GM21723 (cell line): ENCODE measurements around the gene UTP11.
"Not testable (repeated sequence)": the region's sequence is repeated elsewhere in the genome, so short reads cannot be mapped to it uniquely, and the experiment has no call there.

Source experiments
- ATAC-seq: cut with Tn5 transposase; IDR thresholded peaks from one replicate; pipeline ENCODE4 v1.9.1; 2021; ENCODE audit warnings: mild to moderate bottlenecking, moderate library complexity; ENCODE audit not compliant: unreplicated experiment

Gene UTP11

DNA sequence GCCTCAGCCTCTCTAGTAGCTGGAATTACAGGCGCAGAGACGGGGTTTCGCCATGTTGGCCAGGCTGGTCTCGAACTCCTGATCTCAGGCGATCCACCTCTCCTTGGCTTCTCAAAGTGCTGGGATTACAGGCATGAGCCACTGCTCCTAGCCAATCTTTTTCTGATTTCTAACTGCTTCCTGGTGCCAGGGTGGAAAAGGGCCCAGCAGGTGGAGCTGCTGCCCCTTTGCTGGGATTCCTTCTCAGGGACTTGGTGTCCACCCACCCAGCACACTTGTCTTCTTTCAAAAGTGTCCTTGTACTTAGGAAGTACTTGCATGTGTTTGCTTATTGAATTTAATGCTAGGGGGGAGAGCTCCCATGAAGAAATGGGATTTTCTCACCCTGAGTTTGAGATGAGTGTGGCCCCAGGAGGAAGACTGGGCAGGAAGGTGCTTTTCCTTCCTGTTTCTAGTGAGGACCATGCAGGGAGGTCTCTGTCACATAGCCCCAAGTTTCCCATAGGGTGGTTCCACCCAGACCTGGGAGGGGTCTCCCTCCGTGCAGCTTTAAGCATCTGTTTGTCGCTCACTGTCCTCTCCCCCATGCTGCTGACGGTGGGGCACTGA, 14.2 kb downstream of the UTP11 start:
- no peak for ATAC-seq

DNA sequence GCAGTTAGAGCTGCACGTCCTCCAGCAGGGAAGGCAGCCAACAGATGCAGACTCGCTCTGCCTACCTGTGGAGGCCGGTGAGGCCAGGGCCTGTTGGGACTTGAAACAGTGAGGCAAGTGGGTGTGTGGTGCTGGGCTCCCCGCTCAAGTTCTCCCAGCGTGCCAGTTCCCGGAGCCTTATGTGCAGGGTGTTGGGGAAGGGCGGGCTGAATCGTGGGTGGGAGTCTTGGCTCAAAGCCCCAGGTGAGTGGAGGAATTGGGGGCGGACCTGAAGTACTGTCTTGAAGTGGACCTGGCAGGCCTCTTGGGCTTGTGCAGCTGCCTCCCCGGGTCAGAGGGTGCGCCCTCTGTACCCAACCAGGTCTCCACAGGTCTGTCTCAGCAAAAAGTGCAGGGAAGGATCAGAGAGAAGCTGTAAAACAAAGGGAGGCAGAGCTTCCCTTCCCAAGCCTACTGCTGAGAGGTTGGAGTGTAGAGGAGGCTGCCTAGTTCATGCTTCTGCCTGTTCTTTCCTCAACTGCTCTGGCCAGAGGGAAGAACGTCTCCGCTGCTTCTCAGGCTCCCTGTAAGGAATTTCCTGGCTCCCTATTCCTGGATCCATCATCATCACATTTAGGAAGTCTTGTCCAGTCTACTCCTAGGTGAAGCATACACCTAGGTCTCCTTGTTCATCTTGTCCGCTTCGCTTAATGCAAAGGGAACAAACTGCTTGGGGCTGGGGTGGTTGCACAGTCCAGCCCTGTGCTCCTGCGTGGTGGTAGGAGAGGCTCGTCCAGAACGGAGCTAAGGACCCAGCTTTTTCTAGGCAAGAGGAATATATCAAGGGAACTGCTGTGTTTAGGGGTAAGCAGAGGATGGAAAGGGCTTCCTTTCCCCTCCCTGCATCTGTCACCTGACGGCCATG, 14.9 kb downstream of the UTP11 start:
- no peak for ATAC-seq

DNA sequence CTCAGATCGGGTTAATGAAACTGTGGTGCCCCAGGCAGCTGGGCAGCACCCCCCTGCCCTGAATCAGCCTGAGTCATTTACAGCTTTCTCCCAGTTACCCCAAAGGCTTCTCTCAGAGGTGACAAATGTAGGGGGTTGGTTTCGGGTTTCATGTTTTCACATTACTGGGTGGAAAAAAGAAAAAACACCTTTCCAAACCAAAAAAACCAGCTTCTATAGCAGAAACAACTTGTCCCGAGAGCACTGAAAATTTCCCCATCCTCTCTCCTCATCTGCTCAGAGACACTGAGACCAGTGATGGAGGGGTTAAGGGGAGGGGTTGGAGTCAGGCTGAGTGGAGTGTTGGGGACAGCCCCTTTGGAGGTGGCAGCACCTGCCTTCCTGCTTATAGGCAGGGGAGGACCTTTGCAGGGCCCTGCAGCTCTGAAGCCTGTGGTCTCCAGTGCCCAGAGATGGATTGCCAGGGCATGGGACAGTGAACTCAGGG, 15.6 kb downstream of the UTP11 start:
- peak; percentile 69 for ATAC-seq

DNA sequence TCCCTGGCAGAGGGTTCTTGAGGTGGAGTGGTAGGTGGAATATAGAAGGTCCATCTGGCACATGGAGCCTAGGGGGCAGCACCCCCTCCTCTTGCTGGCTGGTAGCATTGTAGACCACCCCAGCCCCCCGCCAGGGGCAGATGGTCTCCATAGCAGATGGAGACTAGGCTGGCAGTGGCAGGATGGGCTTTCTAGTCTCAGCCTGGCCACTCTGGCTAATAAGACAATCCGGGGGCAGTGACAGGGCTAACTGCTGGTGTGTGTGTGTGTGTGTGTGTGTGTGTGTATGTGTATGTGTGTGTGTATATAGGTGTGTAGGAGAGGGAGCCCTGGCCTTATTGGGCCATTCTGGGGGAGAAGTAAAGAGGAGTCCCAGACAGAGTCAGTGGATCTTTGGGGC, 16.1 kb downstream of the UTP11 start:
- ATAC-seq = no peak

DNA sequence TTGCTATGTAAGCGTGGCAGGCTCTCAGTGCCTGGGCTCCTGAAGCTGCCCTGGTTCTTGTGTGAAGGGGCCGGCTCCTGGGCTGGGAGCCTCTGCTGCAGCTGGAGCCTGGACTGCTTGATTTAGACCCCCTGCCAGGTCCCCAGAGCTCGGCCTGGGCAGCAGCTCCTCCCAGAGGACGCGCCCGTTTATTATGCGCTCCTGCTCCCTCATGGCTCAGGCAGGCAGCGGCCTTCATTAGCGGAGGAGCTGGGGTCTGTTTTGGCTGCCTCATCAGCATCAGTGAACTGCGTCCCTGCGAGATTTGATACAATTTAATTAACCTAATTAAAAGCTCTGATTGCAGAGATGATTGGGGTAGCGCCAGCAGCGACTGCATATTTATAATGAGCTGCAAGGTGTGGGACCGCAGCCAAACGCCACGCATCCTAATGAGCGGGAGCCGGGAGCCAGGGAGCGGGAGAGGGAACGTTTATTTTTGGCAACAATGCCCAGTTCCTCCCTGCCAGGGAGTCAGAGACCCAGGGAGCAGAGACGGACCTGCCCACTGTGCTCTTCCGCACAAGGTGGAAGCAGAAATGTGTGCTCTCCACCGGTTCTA, 16.6 kb downstream of the UTP11 start:
- ATAC-seq = no peak

DNA sequence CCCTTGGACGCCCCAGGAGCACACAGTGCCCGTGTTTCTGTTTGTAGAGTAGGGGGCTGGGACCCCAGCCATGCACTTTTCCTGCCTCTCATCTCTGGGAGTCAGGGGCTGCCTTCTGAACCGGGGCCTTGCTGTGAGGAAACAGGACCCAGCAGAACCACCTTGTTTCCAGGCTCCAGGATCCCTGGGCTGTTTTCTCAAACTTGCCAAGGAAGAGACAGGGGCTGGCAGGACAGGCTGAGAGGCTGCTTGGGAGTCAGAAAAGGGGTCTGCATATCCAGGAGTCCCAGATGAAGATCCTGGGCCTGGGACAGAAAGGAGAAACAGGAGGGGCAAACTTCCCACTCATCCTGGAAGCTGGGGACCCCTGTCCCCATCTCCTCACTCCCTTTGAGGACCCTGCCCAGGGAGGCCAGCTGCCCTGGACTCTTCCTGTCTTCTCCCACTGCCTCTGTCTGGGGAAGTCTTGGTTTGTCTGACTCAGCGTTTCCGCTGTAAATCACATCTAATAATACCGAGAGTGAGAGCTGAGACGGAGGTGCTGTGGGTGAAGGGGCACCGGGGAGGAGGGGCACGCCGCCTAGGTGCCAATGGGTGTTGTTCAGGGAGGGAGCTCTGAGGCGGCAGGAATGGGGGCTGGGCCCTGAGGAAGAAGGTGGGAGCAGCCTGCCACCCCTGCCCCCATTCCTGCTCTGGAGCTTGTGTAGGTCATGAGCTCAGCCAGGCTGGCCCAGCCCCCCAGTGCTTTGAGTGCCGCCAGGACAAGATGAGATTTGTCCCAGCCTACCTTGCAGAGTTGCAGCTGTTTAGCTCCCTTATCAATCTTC, 17.4 kb downstream of the UTP11 start:
- peak; percentile 46 for ATAC-seq

DNA sequence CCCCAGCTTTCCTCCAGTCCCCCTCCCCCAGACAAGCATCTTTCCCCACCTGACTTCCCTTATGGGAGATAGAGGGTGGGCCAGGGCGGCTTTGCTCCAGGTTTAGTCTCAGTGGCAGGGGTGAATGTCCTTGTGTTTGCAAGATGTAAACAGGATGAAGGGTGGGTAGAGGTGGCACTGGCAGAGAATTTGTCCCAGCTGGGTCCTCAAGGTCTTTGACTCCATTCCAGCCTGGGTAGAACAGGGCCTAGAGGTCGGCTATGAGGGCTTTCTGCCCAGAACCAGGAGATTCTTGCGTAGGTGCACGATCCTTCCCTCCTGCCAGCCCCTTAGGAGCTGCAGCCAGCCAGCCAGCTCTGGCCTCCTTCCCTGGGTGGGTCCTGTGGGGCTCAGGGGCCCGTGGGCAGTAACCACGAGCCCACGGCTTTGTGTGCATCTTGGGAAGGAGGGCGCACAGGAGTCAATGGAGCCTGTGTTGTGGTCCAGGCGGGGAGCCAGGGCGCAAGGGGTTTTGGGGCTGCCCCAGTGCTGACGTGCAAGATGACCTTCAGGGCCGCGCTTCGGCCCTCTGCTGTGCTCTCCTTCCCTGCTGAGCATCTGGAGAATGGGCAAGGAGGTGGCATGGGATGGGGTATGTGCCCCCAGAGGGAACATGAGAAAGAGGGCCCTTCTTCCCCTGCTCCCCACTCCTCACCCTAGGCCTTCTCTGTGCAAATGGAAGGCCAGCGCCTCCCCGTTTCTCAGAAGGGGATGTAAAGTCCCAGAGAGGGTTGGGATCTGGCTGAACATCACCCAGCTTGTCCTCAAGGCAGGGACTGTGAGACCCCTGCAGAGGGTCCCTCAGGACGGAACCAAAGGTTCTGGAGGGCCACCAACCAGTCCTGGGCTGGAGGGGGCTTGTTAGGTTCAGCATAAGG, 18.3 kb downstream of the UTP11 start:
- no peak for ATAC-seq

DNA sequence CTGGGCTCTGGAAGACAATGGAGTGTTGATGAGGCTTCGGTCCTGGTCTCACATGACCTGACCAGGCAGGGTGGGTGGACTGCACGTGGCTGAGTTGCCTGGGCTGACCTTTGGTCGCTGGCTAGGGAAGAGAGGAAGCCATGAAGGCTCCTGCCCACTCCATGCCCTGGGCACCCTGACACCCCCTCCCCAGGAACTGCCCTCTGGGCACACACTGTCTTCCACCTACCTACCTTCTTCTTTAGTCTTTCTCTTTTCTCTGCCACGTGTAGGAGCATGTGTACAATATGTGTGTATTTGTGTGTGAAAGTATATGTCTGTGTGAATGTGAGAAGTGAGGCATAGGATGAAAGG, 19.0 kb downstream of the UTP11 start:
- ATAC-seq = no peak

DNA sequence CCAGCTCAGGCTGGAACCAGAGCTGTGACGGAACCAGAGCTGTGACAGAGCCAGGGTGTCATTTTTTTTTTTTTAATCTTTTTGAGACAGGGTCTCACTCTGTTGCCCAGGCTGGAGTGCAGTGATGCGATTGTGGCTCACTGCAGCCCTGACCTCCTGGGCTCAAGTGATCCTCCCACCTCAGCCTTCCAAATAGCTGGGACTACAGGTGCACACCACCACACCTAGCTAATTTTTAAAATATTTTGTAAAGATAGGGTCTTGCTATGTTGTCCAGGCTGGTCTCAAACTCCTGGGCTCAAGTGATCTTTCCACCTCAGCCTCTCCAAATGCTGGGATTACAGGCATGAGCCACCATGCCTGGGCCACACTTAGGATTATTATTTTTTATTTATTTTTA, 20.5 kb downstream of the UTP11 start:
- ATAC-seq = not testable (repeated sequence)

DNA sequence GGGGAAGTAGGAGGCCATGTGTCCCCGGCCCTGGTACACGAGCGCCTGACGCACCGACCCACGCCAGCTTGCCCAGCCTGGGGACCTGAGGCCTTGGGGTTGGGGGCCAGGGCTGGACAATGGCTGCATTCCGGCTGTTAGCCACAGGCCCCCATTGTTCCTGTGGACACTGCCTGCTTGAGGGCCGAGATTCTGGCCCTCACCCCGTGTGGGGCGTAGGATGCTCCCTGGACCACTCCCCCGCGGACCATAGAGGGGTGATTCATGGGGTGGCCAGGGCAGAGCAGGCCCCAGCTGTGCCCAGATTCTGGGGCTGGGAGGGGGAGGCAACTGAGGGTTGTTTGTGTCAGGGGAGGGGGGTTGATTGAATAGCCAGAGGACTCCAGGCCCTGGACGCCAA, 22.3 kb downstream of the UTP11 start:
- no peak for ATAC-seq

DNA sequence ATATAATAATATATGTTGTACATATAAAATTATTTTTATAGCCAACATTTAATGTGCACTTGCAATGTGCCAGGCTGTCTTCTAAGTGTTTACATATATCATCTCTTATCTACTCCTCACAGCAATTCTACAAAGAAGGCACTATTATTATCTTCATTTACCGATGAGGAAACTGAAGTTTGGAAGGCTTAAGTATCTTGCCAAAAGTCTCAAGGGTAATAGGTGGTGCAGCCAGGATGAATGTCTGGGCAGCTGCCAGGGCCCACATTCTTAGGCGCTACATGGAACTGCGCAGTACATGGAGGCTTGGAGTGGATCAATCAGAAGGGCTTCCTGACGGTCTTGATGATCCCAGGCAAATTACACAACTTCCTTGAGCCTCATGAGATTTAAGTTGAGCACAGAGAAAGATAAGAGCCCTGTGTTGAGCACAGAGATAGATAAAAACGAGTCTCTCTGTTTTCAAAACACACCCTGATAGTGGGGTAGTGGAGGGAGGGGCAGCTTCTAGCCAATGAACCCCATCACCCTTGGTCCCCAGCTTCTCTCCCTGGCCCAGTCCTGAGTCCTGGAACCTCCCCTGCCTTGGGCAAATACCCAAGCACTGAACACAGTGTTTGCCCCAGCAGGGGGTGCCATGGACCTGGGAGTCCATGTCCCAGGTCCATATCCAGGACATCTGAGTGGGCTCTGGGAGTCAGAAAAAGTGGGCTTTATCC, 24.8 kb downstream of the UTP11 start:
- no peak for ATAC-seq

DNA sequence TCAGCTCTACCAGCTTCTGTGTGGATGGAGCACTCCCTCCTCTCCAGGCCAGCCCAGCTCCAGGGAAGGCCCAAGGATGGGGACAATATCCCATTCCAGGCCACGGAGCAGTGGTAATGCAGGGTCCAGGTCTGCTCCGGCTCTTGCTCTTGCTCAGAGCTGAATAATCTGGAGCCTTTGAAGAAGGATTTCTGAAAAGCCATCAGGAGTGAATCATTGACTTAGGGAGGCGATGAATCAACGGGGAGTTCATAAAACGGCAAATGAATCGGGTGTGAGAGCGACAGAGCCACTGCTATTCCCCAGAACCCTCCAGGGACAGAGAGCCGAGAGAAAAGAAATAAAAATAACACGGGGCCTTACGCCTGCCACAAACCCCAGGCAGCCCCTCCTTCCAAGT, 26.3 kb downstream of the UTP11 start:
- ATAC-seq = no peak

DNA sequence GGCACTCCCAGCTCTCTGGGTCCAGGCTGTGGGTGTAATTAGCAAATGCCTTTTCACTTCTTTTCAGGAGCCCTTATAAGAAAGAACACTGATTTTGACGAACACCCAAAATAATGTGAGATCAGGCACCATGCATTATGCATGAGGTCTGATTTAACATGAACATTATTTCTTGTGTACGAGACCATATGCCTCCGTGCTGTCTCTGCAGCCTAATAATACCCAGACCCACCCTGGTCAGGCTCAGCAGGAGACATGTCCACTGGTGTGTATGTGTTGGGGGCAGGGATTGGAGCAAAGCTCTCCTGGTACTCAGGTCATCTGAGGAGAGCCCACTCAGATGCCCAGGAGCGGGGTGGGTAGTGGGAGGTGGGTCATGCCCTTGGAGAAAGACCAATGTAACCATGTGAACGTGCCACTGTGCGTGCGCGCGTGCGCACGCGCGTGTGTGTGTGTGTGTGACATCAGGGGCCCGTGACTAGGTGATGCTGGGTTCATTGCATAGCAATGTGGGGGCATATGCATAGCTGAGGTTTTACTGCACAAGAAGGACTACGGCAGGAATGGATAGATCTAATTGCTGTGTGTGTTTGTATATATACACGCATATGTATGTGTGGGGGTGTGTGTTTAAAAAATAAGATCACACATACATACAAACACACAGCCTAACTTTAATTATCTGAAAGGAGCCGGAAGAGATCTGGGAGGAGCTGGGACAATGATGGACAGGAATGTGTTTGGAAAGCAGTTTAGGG, 27.0 kb downstream of the UTP11 start:
- no peak for ATAC-seq

DNA sequence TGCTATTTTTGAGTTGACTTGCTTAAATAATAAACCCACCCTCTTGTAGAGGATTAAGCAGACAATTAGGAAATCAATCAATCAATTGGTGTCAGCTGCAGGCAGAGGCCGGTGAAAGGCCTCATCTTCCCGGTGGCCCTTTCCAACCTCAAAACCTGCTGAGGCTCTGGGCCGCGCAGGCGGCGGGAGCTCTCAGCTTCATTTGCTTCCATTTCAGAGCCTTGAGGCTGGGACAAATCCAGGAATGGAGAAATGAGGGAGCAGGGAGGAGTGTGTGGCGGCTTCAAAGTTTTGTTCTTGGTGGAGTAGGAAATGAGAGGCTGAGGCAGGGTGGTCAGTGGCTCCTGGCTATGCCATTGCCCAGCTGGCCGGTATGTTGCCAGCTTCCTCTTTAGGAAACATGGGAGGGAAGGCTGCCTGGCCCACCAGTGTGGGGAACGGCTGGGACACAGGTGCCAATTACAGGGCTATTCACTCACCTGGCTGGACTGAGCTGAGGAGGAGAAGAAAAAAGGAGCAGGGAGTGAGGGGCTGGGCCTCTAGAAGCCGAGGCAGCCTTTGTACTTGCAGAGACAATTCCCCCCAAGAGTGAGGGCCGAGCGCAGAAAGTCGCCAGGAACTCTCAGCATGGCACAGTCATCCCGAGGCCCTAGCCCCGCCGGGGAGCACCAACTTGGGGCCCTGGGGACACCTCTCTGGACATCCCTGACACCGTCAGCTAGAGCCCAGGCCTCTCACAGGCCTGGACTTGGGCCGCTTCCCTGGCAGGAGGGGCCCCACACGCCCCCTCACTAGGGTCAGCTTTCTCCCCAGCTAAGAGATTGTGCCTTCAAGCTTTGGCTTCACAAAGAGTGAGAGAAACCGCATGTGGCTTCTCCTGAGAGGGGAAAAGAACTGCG, 29.7 kb downstream of the UTP11 start:
- ATAC-seq = no peak

DNA sequence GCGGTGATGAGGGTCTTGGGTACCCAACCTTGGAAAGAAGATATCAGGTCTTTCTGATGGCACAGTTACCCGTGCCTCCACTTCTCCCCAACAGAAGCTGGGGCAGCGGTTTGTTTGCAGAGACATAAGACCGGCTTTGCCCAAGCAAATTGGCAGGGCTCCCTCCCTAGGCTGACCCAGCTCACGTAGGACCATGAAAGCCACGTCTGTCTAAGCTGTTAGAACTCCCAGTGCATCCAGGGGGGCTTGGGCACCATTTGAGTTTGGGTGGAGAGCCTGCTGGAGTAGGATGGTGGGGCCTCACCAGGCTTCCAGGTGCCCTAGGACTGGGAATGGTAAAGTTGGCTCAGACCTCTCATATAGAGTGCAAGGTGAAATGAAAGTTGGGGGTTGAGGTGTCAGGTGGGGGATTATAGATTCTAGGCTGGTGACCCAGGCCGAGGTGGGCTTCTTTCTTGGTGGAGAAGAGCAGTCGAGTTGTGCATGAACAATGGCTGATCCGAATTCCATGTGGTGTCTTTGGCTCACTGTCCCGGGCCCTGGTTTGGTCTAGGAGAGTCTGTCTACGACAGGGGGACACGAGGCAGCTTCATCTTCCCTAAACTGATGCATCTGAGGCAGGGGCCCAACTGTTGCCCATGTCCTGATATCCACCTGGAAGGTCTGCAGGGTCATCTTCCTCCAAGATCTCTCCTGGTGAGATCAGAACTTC, 30.7 kb downstream of the UTP11 start:
- ATAC-seq = no peak

DNA sequence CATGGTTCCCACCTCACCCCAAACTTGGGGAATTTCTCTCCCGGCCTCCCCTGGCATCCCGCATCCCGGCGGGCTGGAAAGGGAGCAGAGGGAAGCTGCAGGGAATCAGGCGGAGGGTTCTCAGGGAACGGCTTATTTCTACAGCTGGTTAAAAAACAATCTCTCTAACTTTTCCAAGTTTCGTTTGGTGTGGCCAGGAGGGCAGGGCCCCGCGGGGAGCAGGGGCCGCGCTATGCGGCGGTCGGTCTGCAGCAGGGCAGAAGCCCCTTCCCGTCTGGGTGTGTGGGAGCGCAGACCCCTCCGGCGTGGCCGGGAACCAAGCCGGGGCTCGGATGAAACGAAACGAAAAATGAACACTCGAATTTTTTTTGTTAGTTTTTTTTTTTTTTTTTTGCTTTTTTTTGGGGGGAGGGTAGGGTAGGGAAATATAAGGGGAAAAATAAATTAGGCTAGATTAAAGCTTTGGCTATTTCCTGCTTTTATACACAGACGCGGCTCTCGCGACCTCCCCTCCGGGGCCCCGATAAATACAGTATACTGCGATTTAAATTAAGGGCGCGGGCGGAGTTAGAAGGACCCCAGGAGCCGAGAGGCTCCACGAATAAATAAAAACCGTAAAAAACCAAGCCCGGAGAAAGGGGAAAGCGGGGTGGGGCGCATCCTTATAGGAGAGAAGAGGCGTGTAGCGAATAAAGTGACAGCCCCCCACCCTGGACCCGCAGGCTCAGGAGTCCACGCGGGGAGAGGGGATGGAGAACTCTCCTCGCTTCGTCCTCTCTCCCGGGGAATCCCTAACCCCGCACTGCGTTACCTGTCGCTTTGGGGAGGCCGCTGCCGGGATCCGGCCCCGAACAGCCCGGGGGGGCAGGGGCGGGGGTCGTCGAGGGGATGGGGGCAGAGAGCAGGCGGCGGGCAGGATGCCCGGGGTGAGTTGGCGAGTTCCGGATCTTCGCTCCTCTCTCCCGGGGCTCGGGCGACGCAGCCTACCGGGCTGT, 32.0 kb downstream of the UTP11 start:
- ATAC-seq = no peak
